HepG2 (cell line): ENCODE data around the gene TIAM2.

Experiments
- CTCF ChIP-seq: sonication (generic); formaldehyde crosslinking; IDR thresholded peaks from 2 replicates; pipeline ENCODE4 v1.5.0; 2020; ENCODE audit warnings: mild to moderate bottlenecking, missing genetic modification reagents, moderate library complexity
- IKZF4 ChIP-seq: sonication (generic); formaldehyde crosslinking; IDR thresholded peaks from 2 replicates; pipeline ENCODE4 v1.5.1; 2020; ENCODE audit warnings: borderline replicate concordance, mild to moderate bottlenecking, low read depth, missing genetic modification reagents; ENCODE audit errors: not compliant biosample characterization
- JUND ChIP-seq: sonication (generic); formaldehyde crosslinking; IDR thresholded peaks from 2 replicates; pipeline ENCODE4 v1.8.0; 2022; ENCODE audit warnings: mild to moderate bottlenecking, missing genetic modification reagents
- MXD1 ChIP-seq: sonication (generic); formaldehyde crosslinking; IDR thresholded peaks from 2 replicates; pipeline ENCODE4 v1.4.0; 2020; ENCODE audit warnings: mild to moderate bottlenecking, missing genetic modification reagents
- POLR2AphosphoS2 ChIP-seq: IDR thresholded peaks from 2 replicates; pipeline ENCODE4 v1.6.1; 2011; ENCODE audit warnings: low read depth, low read length, improper control_type of control experiment
- PRDM15 ChIP-seq: sonication (generic); formaldehyde crosslinking; IDR thresholded peaks from 2 replicates; pipeline ENCODE4 v1.4.0; 2020; ENCODE audit warnings: missing genetic modification reagents
- RBFOX2 ChIP-seq: fragments of 200-400 bp; formaldehyde crosslinking; IDR thresholded peaks from 2 replicates; pipeline ENCODE4 v1.6.1; 2017; ENCODE audit warnings: low read depth, mild to moderate bottlenecking, low read length
- ZFX ChIP-seq: sonication (generic); formaldehyde crosslinking; IDR thresholded peaks from 2 replicates; pipeline ENCODE4 v1.4.0; 2020; ENCODE audit warnings: mild to moderate bottlenecking, low read depth, missing genetic modification reagents, moderate library complexity
- ZNF230 ChIP-seq: sonication (generic); formaldehyde crosslinking; IDR thresholded peaks from 2 replicates; pipeline ENCODE4 v1.4.0; 2020; ENCODE audit warnings: mild to moderate bottlenecking, missing genetic modification reagents

- TF ChIP-seq MXD1 (CRISPR knock-in tag) (no peak), ZNF230 (CRISPR knock-in tag) (no peak), CTCF (no peak), RBFOX2 (no peak), ZFX (CRISPR knock-in tag) (no peak), PRDM15 (CRISPR knock-in tag) (no peak), POLR2AphosphoS2 (no peak), JUND (CRISPR knock-in tag) (no peak), IKZF4 (CRISPR knock-in tag) (no peak)
These were observed 15.8 kb downstream of the TIAM2 start for GRCh38 chr6:155010940-155011339.
